WERI-Rb-1 (cell line): ENCODE measurements around the gene ZNF765.
"Not testable (repeated sequence)": the region's sequence is repeated elsewhere in the genome, so short reads cannot be mapped to it uniquely, and the experiment has no call there.

Experiments
- DNase-seq: peaks from one replicate; pipeline ENCODE4 v3.0.0-alpha.2; 2020
- H3K27ac ChIP-seq: fragments of 250-450 bp; sonication (Bioruptor Pico); 2 replicates; pipeline ENCODE4 v1.5.1; 2020; ENCODE audit warnings: mild to moderate bottlenecking, moderate library complexity
- H3K27me3 ChIP-seq: fragments of 250-450 bp; sonication (Bioruptor Pico); 2 replicates; pipeline ENCODE4 v1.5.1; 2021; ENCODE audit warnings: mild to moderate bottlenecking, low read depth, moderate library complexity; ENCODE audit not compliant: insufficient read depth, severe bottlenecking
- H3K36me3 ChIP-seq: fragments of 250-450 bp; sonication (Bioruptor Pico); 2 replicates; pipeline ENCODE4 v1.5.1; 2020; ENCODE audit warnings: mild to moderate bottlenecking, moderate library complexity
- H3K4me3 ChIP-seq: 2 replicates; pipeline ENCODE4 v1.5.1; 2011; ENCODE audit warnings: low read depth, mild to moderate bottlenecking, control low read depth, low read length
- H3K9me3 ChIP-seq: fragments of 250-450 bp; sonication (Bioruptor Pico); 2 replicates; pipeline ENCODE4 v1.5.1; 2021; ENCODE audit warnings: mild to moderate bottlenecking, moderate library complexity; ENCODE audit not compliant: severe bottlenecking
- CTCF ChIP-seq: IDR thresholded peaks from 2 replicates; pipeline ENCODE4 v1.5.1; 2011; ENCODE audit warnings: low read depth, mild to moderate bottlenecking, control low read depth, inconsistent platforms, low read length

Gene ZNF765

DNA sequence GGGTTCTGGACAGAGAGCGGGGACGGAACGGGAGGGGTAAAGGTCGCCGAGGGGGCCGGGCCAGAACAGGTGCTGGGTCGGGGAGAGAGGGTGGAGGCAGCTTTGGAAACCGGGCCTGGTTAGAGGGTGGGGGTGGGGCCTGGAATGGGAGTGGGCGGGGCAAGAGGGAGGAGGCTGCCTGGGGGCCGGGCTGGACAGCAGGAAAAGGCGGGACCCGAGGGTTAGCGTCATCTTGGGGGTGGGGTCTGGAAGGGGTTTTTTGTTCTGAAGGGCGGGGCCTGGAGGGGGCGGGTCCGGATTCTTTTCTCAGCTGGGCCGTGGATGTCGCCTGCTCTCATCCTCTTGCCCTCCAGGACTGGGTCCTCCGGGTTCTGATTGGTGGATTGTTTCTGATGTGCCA is 68.3 kb downstream of the ZNF765 start:
- TF ChIP-seq CTCF, result no peak
- DNase-seq, result peak; percentile 18
- Histone ChIP-seq H3K4me3 (no peak overlapping the region), H3K9me3 (peaks cover 3% of the 10 kb centered on the region), H3K27ac (no peak overlapping the region), H3K27me3 (no peaks in the 10 kb centered on the region), H3K36me3 (no peaks in the 10 kb centered on the region; the same call in 1 of the 2 replicates)

DNA sequence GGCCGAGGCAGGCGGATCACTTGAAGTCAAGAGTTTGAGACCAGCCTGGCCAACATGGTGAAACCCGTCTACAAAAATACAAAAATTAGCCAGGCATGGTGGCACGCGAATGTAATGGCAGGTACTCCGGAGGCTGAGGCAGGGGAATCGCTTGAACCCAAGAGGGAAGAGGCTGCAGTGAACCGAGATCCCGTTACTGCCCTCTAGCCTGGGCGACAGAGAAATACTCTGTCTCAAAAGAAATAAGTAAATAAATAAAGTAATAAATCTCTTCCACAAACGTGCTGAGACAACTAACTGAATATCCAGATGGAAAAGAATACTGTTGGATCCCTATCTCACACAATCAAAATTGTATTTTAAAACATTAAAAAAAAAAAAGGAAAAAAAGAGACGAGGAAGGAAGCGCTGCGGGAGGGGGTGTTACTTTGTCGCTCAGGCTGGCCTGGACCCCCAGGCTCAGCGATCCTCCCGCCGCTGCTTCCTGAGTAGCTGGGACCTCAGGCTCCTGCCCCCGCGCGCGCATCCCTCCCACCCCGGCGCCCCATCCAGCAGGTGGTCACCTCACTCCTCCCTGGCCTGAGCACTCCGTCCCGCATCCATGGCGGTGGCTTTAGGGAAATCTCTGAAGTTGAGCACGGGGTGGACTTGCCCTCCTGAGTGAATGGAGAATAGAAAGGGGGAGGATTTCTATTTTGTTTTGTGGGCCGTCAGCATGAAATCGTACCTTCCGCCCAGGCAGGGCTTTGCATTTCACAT is 72.0 kb downstream of the ZNF765 start:
- 0 out of 2 replicates have a peak, but pooled peaks have one; percentile 13 for TF ChIP-seq CTCF
- H3K27ac ChIP-seq, result no peak overlapping the region
- no peaks in the 10 kb centered on the region for H3K9me3 ChIP-seq
- peak overlapping the region; percentile 79 for H3K4me3 ChIP-seq
- peak; percentile 20 for DNase-seq
- no peaks in the 10 kb centered on the region for H3K27me3 ChIP-seq
- H3K36me3 ChIP-seq, result no peaks in the 10 kb centered on the region

DNA sequence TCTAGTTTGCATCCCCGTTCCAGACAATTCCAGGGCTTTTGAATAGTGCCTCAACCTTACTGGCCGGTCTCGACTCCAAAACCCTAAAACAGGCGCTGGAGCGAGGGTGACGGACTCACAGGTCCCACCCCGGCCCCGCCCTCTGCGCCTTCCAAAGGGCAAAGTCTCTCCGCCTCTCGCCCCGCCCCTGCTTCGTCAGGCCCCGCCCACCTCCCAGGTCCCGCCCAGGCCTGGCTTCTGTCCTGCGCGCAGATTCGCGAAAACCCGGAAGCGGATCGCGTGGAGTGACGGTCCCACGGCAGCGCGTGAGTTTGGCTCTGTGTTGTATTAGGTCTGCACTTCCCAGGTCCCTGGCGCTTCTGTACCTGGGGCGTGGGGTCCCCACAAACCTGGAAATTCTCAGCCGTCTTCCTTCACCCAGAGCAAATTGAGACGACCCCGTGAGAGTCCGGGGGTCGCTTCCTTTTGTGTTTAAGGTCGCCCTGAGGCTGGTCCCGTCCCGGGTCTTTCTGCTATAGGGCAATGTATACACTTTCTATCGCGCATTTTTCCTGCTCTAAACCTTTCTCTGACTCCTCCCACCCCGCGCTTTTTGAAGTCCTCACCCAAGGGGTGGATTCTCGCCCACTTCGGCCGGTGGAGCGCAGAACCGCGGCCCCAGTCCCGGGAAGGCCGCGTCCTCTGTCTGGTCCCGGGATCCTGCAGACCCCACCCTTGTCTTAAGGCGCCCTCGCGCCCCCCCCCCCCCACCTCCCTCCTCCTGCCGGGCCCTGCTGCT is 72.7 kb downstream of the ZNF765 start, which contains the start of gene ZNF813:
TSS of gene ZNF813 (plus strand) at position 249 of the 778 bp plus-strand sequence. CDS start 16,090 bp downstream, outside the sequence.
- Histone ChIP-seq H3K4me3 (peak within 1 kb of the TSS; percentile 79), H3K27ac (peak within 1 kb of the TSS; percentile 84), H3K9me3 (no peaks in the 10 kb centered on the region), H3K36me3 (no peaks in the 10 kb centered on the region), H3K27me3 (no peaks in the 10 kb centered on the region)
- TF ChIP-seq CTCF, result no peak
- DNase-seq, result peak; percentile 95

DNA sequence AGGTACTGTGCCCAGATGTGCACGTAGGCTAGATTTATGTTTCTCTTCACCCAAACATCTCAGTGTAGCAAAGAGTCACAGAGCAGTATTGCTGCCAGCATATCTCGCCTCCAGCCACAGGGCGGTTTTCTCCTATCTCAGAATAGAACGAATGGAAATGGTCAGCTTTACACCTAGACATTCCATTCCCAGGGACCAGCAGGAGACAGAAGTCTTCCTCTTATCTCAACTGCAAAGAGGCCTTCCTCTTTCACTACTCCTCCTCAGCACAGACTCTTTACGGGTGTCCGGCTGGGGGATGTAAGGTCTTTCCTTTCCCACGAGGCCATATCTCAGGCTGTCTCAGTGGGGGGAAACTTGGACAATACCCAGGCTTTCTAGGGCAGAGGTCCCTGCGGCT is 73.7 kb downstream of the ZNF765 start:
- DNase-seq, H3K27ac ChIP-seq, H3K36me3 ChIP-seq, H3K4me3 ChIP-seq, H3K9me3 ChIP-seq, H3K27me3 ChIP-seq: not testable (repeated sequence)

DNA sequence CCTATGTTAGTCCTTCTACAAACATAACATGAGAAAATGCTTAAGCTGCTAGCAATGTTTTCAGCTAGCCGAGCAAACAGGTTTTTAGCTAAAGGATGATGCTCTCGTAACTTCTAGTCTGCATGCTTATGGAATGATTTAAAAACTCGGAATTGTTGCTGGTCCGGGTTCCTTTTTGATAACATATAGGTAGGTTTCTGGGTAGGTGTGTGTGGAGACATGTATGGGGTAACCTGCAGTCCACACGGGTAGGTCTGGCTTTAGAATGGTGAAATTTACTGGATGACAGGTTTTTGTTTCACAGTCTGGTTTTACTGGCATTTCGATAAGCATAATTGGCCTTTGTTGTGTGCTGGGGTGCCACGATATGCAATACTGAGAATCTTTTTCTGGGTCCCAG is 77.0 kb downstream of the ZNF765 start:
- no peaks in the 10 kb centered on the region for H3K9me3 ChIP-seq
- no peak for DNase-seq
- H3K27ac ChIP-seq, result no peak overlapping the region

DNA sequence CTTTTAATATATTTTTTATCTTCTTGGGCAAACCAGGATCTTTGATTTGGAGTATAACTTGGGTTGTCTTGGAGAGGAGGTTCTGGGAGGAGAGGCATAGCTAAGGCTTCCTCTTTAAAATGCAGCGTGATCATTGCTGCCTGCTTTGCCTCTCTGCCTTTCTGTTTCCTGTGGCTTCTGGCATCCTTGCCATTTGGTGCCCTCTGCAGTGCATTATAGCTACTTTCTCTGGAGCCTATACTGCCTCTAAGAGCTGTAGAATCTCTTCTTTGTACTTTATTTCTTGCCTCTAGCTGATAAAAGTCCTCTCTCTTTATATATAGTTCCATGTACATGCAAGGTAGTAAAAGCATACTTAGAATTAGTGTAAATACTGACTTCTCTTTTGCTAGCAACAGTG is 79.9 kb downstream of the ZNF765 start:
- not testable (repeated sequence) for H3K36me3 ChIP-seq

More for the DNA sequence above, 77.0 kb downstream of the ZNF765 start:
- H3K4me3 ChIP-seq, result no peak overlapping the region
- no peak for TF ChIP-seq CTCF
- no peaks in the 10 kb centered on the region for H3K36me3 ChIP-seq
- H3K27me3 ChIP-seq, result no peaks in the 10 kb centered on the region

GRCh38 chr19:53475470-53475869 is 80.5 kb downstream of the ZNF765 start:
- not testable (repeated sequence) for H3K27ac ChIP-seq, H3K4me3 ChIP-seq, DNase-seq, H3K9me3 ChIP-seq, H3K27me3 ChIP-seq, H3K36me3 ChIP-seq

More for the DNA sequence above, 79.9 kb downstream of the ZNF765 start:
- not testable (repeated sequence) for DNase-seq, H3K4me3 ChIP-seq, H3K27ac ChIP-seq, H3K27me3 ChIP-seq, H3K9me3 ChIP-seq
